22Rv1 (cell line): ENCODE results near the gene B9D1.

Experiments
- CTCF ChIP-seq: fragments of 450-650 bp; IDR thresholded peaks from 2 replicates; pipeline ENCODE4 v1.5.1; 2017; ENCODE audit warnings: mild to moderate bottlenecking
- ZFX ChIP-seq: fragments of 450-650 bp; IDR thresholded peaks from 2 replicates; pipeline ENCODE4 v1.6.1; 2017; ENCODE audit warnings: antibody characterized with exemption, borderline replicate concordance

- no peak for TF ChIP-seq CTCF
- TF ChIP-seq ZFX = no peak
Observed at GRCh38 chr17:19313066-19313745, 49.3 kb downstream of the B9D1 start.
